KMS-11 (cell line): ENCODE data around the gene TMEM95.

Experiments
- H2AFZ ChIP-seq: fragments of 200-600 bp; sonication (generic); 2 replicates; pipeline ENCODE4 v1.6.1; 2016; ENCODE audit warnings: antibody characterized with exemption, mixed run types, low read depth
- H3K27ac ChIP-seq: fragments of 200-600 bp; sonication (generic); 2 replicates; pipeline ENCODE4 v1.6.1; 2016; ENCODE audit warnings: mild to moderate bottlenecking, mixed run types
- H3K27me3 ChIP-seq: fragments of 200-600 bp; sonication (generic); 2 replicates; pipeline ENCODE4 v1.6.1; 2017; ENCODE audit warnings: mild to moderate bottlenecking, low read depth, mixed run types, moderate library complexity; ENCODE audit not compliant: insufficient read depth
- H3K36me3 ChIP-seq: fragments of 200-600 bp; sonication (generic); 2 replicates; pipeline ENCODE4 v1.6.1; 2017; ENCODE audit warnings: mild to moderate bottlenecking, mixed run types; ENCODE audit not compliant: insufficient read depth
- H3K4me1 ChIP-seq: fragments of 200-600 bp; sonication (generic); 2 replicates; pipeline ENCODE4 v1.6.1; 2016; ENCODE audit warnings: mild to moderate bottlenecking, low read depth, mixed run types; ENCODE audit not compliant: poor library complexity, severe bottlenecking
- H3K4me2 ChIP-seq: fragments of 200-600 bp; sonication (generic); 2 replicates; pipeline ENCODE4 v1.7.0; 2016; ENCODE audit warnings: mild to moderate bottlenecking, mixed run types
- H3K4me3 ChIP-seq: fragments of 200-600 bp; sonication (generic); IDR thresholded peaks from 2 replicates; pipeline ENCODE4 v1.6.1; 2017; ENCODE audit warnings: low read depth, low read length, mixed read lengths; ENCODE audit not compliant: insufficient read depth
- H3K79me2 ChIP-seq: fragments of 200-600 bp; sonication (generic); 2 replicates; pipeline ENCODE4 v1.6.1; 2016; ENCODE audit warnings: low read depth, mixed run types; ENCODE audit not compliant: insufficient read depth
- H3K9ac ChIP-seq: fragments of 200-600 bp; sonication (generic); 2 replicates; pipeline ENCODE4 v1.6.1; 2016; ENCODE audit warnings: mild to moderate bottlenecking, mixed run types
- H4K20me1 ChIP-seq: fragments of 200-600 bp; sonication (generic); 2 replicates; pipeline ENCODE4 v1.6.1; 2016; ENCODE audit warnings: mild to moderate bottlenecking, mixed run types; ENCODE audit not compliant: insufficient read depth
- TF ChIP-seq, protein P1 (sequence below): fragments of 200-600 bp; sonication (generic); conservative IDR thresholded peaks from 2 replicates; pipeline ENCODE4 v1.6.1; 2017; ENCODE audit warnings: low read depth, mild to moderate bottlenecking, antibody characterized with exemption, low read length, moderate library complexity, mixed read lengths

Gene TMEM95

DNA sequence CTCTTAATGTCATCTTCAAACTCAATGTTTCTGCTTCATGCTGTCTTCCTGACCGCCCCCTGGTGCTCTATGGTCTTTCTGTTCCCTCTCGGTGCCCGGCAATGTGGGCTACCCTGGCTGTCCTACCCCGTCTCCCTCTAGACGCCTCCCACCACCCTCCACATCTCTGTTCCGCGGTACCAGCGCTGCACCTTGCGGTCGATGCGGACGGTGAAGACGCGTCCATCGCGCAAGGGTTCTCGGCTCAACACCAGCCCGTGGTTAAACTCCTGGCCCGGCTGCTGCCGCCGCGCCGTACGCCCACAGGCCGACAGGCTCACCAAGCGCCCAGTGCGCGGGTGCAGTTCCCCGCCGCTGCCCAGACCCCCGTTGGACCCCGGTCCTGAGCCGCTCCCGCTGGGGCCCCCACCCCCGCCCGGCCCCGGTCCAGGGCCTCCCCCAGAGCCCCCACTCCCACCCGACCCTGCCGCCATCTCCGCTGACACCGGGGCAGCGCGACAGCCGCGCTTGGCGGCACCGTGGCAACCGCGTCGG, 26.0 kb upstream of the TMEM95 start, which contains the start of gene NEURL4:
NEURL4 (minus strand) TSS at position 496 of the 534 bp plus-strand sequence; CDS start at position 473, 23 bp downstream.
- Histone ChIP-seq H2AFZ (peak within 1 kb of the TSS; percentile 30; the same call in 1 of the 2 replicates), H3K4me1 (no peaks in the 10 kb centered on the region), H4K20me1 (no peaks in the 10 kb centered on the region), H3K9ac (no peak within 1 kb of the TSS), H3K4me2 (peak within 1 kb of the TSS; percentile 29), H3K27me3 (no peaks in the 10 kb centered on the region), H3K27ac (no peak within 1 kb of the TSS), H3K4me3 (no peak within 1 kb of the TSS), H3K79me2 (no peaks in the 10 kb centered on the region), H3K36me3 (no peaks in the 10 kb centered on the region)
- TF ChIP-seq, protein P1, sequence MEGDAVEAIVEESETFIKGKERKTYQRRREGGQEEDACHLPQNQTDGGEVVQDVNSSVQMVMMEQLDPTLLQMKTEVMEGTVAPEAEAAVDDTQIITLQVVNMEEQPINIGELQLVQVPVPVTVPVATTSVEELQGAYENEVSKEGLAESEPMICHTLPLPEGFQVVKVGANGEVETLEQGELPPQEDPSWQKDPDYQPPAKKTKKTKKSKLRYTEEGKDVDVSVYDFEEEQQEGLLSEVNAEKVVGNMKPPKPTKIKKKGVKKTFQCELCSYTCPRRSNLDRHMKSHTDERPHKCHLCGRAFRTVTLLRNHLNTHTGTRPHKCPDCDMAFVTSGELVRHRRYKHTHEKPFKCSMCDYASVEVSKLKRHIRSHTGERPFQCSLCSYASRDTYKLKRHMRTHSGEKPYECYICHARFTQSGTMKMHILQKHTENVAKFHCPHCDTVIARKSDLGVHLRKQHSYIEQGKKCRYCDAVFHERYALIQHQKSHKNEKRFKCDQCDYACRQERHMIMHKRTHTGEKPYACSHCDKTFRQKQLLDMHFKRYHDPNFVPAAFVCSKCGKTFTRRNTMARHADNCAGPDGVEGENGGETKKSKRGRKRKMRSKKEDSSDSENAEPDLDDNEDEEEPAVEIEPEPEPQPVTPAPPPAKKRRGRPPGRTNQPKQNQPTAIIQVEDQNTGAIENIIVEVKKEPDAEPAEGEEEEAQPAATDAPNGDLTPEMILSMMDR = no peak

DNA sequence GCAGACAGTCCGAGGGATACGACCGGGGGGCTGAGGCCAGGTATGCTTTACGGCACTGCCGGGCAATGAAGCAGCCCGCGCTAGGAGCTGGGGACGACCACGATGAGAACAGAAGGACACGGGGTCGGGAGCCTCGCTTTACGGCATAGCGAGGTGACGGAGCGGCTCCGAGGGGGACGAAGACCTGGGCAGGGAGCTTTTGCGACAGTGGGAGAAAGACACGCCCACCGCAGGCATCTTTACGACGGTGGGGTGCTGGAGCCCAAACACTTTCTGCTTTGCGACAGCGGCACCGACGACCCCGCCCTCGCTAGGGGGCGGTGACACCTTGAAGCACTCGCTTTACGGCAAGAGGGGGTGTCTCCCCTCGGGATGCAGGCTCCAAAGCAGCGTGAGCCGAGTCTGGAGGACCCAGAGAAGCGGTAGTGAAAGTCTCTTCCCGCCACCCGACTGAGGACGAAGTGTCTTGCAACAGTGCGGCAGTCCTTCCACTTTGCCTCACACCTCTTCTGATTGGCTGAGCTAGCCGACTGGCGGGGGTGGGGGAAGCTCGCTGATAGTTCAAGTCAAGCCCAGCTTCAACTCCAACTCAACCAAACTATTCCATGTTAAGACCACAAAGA, 25.5 kb upstream of the TMEM95 start:
- TF ChIP-seq, protein P1 = no peak
- peak overlapping the region; percentile 30; the same call in 1 of the 2 replicates for H2AFZ ChIP-seq
- no peaks in the 10 kb centered on the region for H3K27me3 ChIP-seq
- no peaks in the 10 kb centered on the region for H3K79me2 ChIP-seq
- H3K4me1 ChIP-seq = no peaks in the 10 kb centered on the region
- H3K27ac ChIP-seq = no peak overlapping the region
- H3K4me2 ChIP-seq = no peak overlapping the region
- no peaks in the 10 kb centered on the region for H3K36me3 ChIP-seq
- H4K20me1 ChIP-seq = no peaks in the 10 kb centered on the region
- no peak overlapping the region for H3K9ac ChIP-seq
- H3K4me3 ChIP-seq = no peak overlapping the region

DNA sequence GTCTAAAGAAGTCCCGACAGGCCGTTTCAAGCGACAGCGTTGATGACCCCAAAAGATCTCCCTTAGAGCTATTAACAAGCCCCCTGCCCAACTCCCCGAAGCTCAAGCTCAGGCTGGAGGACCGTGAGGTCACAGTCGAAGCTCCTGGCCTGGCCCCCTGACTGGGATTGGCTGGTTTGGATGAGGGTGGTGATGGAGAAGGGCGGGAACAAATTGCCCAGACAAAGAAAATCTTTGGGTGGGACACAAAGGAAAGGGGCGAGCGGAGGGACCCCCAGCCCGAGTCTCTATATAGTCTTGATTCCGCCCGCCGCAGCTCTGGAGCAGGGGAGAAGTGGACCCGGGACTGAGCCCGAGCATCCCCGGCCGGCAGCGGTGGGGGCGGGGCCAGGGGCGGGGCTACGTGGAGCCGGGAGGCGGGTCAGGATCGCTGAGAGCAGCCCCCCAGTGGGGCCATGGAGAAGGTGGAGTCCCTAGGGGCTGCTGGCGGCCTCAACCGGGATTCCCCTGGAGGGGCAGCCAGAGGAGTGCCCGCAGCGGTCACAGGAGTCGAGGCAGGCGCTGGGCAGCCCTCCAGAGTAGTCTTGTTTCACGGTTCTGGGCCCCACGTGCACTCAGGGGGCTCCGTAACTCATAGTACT, 24.8 kb upstream of the TMEM95 start:
- Histone ChIP-seq H3K4me2 (no peak overlapping the region), H3K4me1 (no peaks in the 10 kb centered on the region), H4K20me1 (no peaks in the 10 kb centered on the region), H3K27ac (no peak overlapping the region), H3K36me3 (no peaks in the 10 kb centered on the region), H3K27me3 (no peaks in the 10 kb centered on the region), H3K9ac (no peak overlapping the region), H3K4me3 (no peak overlapping the region), H2AFZ (no peak overlapping the region), H3K79me2 (no peaks in the 10 kb centered on the region)
- TF ChIP-seq, protein P1 = no peak

DNA sequence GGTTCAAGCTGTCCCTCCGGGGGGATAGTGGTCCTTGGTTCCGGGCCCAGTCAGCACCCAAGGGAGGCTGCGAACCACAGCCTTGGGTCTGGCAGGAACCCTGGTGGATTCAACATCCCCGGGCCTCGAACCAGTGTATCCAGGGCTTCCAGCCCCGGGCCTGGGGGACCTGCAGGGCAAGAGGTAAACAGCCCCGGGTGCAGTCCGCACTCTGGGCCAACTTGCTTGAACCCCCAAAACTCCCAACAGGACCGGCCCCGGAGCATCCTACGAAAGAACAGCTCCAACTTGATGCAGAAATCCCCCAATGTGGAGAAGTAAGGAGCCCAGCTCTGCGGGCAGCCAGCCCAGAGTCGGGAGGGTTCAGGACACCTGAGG, 24.3 kb upstream of the TMEM95 start:
- Histone ChIP-seq H3K27me3 (no peaks in the 10 kb centered on the region), H3K9ac (no peak overlapping the region), H3K4me3 (no peak overlapping the region), H3K4me2 (no peak overlapping the region), H3K27ac (no peak overlapping the region), H2AFZ (no peak overlapping the region), H3K4me1 (no peaks in the 10 kb centered on the region), H3K79me2 (no peaks in the 10 kb centered on the region), H3K36me3 (no peaks in the 10 kb centered on the region), H4K20me1 (no peaks in the 10 kb centered on the region)
- TF ChIP-seq, protein P1 = no peak
